Activated CD4-positive, alpha-beta T cell treated with anti-CD3 and anti-CD28 coated beads, Interleukin-2, amount 50 U/mL, for 48 hours (primary cell): ENCODE measurements around the gene OR1F1.
A peak's percentile ranks its signal among the peaks of the same experiment; 100 is the strongest.
"Not testable (repeated sequence)": the region's sequence is repeated elsewhere in the genome, so short reads cannot be mapped to it uniquely, and the experiment has no call there.

Experiments used
- DNase-seq, 2 experiments: peaks; one replicate each; pipeline ENCODE4 v3.0.0-alpha.2; 2020

The OR1F1 gene

GRCh38 chr16:3205939-3206338 lies 17.9 kb downstream of the OR1F1 start:
- DNase-seq, result not testable (repeated sequence)

GRCh38 chr16:3207086-3207953 lies 19.3 kb downstream of the OR1F1 start:
- DNase-seq, result no peak

- DNase-seq, result no peak
Observed at GRCh38 chr16:3212006-3212405, 24.0 kb downstream of the OR1F1 start.

GRCh38 chr16:3212567-3212966 lies 24.6 kb downstream of the OR1F1 start:
- DNase-seq, result no peak

- DNase-seq, result peak; percentile 15 to 32
Observed at GRCh38 chr16:3214904-3215600, 27.0 kb downstream of the OR1F1 start.

- peak; percentile 20 for DNase-seq
Observed at GRCh38 chr16:3215601-3216262, 27.7 kb downstream of the OR1F1 start.

- DNase-seq, result peak in 1 of 2 experiments; percentile 19
Observed at GRCh38 chr16:3216263-3216640, 28.2 kb downstream of the OR1F1 start.

- DNase-seq, result no peak
Observed at GRCh38 chr16:3220839-3221238, 32.8 kb downstream of the OR1F1 start.

- no peak for DNase-seq
Observed at GRCh38 chr16:3223913-3224515, 36.0 kb downstream of the OR1F1 start.

- no peak for DNase-seq
Observed at GRCh38 chr16:3234543-3234856, 46.5 kb downstream of the OR1F1 start.

GRCh38 chr16:3234857-3235561 lies 47.0 kb downstream of the OR1F1 start, which contains the start of gene ZNF200:
Gene ZNF200 (minus strand): TSS chr16:3235158. CDS start chr16:3233755, 1,403 bp downstream.
- DNase-seq, result peak; percentile 94 to 95

- peak; percentile 24 to 39 for DNase-seq
Observed at GRCh38 chr16:3235856-3236669, 48.1 kb downstream of the OR1F1 start.

- no peak for DNase-seq
Observed at GRCh38 chr16:3241761-3242160, 53.8 kb downstream of the OR1F1 start.

- no peak for DNase-seq
Observed at GRCh38 chr16:3242709-3243108, 54.7 kb downstream of the OR1F1 start.

- no peak for DNase-seq
Observed at GRCh38 chr16:3243882-3244281, 55.9 kb downstream of the OR1F1 start.

GRCh38 chr16:3246002-3246401 lies 58.0 kb downstream of the OR1F1 start:
- no peak for DNase-seq

- DNase-seq, result no peak
Observed at GRCh38 chr16:3246876-3247275, 58.9 kb downstream of the OR1F1 start.

- no peak for DNase-seq
Observed at GRCh38 chr16:3248596-3248995, 60.6 kb downstream of the OR1F1 start.

GRCh38 chr16:3249020-3249419 lies 61.0 kb downstream of the OR1F1 start:
- no peak for DNase-seq

- DNase-seq, result no peak
Observed at GRCh38 chr16:3249451-3249850, 61.4 kb downstream of the OR1F1 start.

- DNase-seq, result no peak
Observed at GRCh38 chr16:3252967-3253366, 65.0 kb downstream of the OR1F1 start.

GRCh38 chr16:3254309-3254708 lies 66.3 kb downstream of the OR1F1 start:
- no peak for DNase-seq
